ENCODE results near the gene KRT23. TPM values are rescaled to one million over a fixed set of nuclear protein-coding genes. Genes with fewer than 3 reads are reported as not detected.
A peak's percentile ranks its signal among the peaks of the same experiment; 100 is the strongest.

Gene KRT23
- total and polyA plus RNA-seq, 9 of the 15 experiments (the other 6 are each of a cell fraction or from before 2014, with no cell fraction given): not detected

DNA sequence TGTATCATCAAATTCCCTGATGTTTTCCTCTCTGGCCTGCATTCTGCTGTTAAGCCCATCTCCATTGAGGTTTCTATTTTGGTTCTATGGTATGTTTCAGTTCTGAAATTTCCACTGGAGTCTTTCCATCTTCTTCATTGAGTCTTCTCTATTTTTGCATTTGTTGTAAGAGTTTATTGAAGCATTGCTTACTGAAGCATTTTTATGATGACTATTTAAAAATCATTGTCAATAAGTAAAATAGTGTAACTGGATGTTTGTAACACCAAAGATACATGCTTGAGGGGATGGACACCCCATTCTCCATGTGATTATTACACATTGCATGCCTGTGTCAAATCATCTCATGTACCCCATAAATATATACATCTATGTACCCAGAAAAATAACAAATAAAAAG is 38.1 kb upstream of the KRT23 start:
- ChIA-PET CTCF (ENCODE audit: low intra/inter-chr PET ratio) (no interaction called here), POLR2A (no interaction called here)
- Histone ChIP-seq H3K9me1 (ENCODE audit: control insufficient read depth, insufficient read depth, low read length) (peaks cover 3% of the 10 kb centered on the region), H3K9me3 (replicated peaks; ENCODE audit: control insufficient read depth, insufficient read depth, low read depth, low read length) (no peaks in the 10 kb centered on the region), H3K9ac (ENCODE audit: insufficient read depth in 1 of 2, low read depth in 2 of 2, low read length in 2 of 2) (no peak overlapping the region), H4K20me1 (replicated peaks; ENCODE audit: control insufficient read depth, insufficient read depth, low read length) (no peaks in the 10 kb centered on the region; the same call in 1 of the 2 replicates), H2AFZ (ENCODE audit: low read depth, low read length) (no peak overlapping the region), H3K4me1 (replicated peaks in 1 of 2; ENCODE audit: control insufficient read depth in 2 of 2, insufficient read depth in 2 of 2, low read length in 2 of 2) (no peaks in the 10 kb centered on the region; a peak in 1 of 5 replicates), H3K27me3 (ENCODE audit: control insufficient read depth in 2 of 2, insufficient read depth in 2 of 2, low read length in 2 of 2) (peaks cover 3 to 18% of the 10 kb centered on the region in 2 experiments; a peak in 3 of 5 replicates), H3K79me2 (ENCODE audit: control insufficient read depth, insufficient read depth, low read length) (no peaks in the 10 kb centered on the region), H3K27ac (ENCODE audit: extremely low read depth, low read depth, low read length) (no peak overlapping the region), H3K4me3 (no peak overlapping the region), H3K4me2 (ENCODE audit: insufficient read depth, low read length) (no peak overlapping the region), H3K36me3 (ENCODE audit: control insufficient read depth, insufficient read depth, low read length) (no peaks in the 10 kb centered on the region)
- TF ChIP-seq ZNF12 (CRISPR knock-in tag; IDR thresholded peaks at IDR 0.05) (no peak), ZNF316 (IDR thresholded peaks at IDR 0.05) (peak; percentile 20; the same call in 1 of the 2 replicates)
- in situ Hi-C loops (cut with MboI): no loop called here
- intact Hi-C loops (cut with micrococcal nuclease): no loop called here
- BruUV-seq (replicated peaks): no TSS peak
- no peak for ATAC-seq
- FAIRE-seq: no peak
- no peak for DNase-seq (ENCODE audit: extremely low read depth in 1 of 4, low spot score in 3 of 4)

DNA sequence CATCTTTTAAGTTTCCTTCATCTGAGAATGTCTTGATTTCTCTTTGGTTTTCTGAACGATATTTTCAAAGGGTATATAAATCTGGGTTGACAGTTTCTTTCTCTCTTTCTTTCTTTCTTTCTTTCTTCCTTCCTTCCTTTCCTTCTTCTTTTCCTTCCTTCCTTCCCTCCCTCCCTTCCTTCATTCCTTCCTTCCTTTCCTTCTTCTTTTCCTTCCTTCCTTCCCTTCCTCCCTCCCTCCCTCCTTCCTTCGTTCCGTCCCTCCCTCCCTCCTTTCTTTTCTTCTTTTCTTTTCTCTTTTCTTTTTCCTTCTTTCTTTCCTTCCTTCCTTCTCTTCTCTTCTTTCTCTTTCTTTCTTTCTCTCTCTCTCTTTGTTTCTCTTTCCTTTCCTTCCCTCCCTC is 36.9 kb upstream of the KRT23 start:
- Histone ChIP-seq H2AFZ (ENCODE audit: low read depth, low read length) (no peak overlapping the region), H3K9me3 (replicated peaks; ENCODE audit: control insufficient read depth, insufficient read depth, low read depth, low read length) (no peaks in the 10 kb centered on the region), H3K27me3 (ENCODE audit: control insufficient read depth in 2 of 2, insufficient read depth in 2 of 2, low read length in 2 of 2) (peaks cover 0 to 13% of the 10 kb centered on the region in 2 experiments; a peak in 1 of 5 replicates), H3K4me1 (replicated peaks in 1 of 2; ENCODE audit: control insufficient read depth in 2 of 2, insufficient read depth in 2 of 2, low read length in 2 of 2) (no peaks in the 10 kb centered on the region), H3K9ac (ENCODE audit: insufficient read depth in 1 of 2, low read depth in 2 of 2, low read length in 2 of 2) (no peak overlapping the region), H3K4me3 (no peak overlapping the region), H3K27ac (ENCODE audit: extremely low read depth, low read depth, low read length) (no peak overlapping the region), H3K79me2 (ENCODE audit: control insufficient read depth, insufficient read depth, low read length) (no peaks in the 10 kb centered on the region), H4K20me1 (replicated peaks; ENCODE audit: control insufficient read depth, insufficient read depth, low read length) (no peaks in the 10 kb centered on the region; the same call in 1 of the 2 replicates), H3K4me2 (ENCODE audit: insufficient read depth, low read length) (no peak overlapping the region), H3K9me1 (ENCODE audit: control insufficient read depth, insufficient read depth, low read length) (no peaks in the 10 kb centered on the region), H3K36me3 (ENCODE audit: control insufficient read depth, insufficient read depth, low read length) (no peaks in the 10 kb centered on the region)
- in situ Hi-C loops (cut with MboI) (no loop called here), intact Hi-C loops (cut with micrococcal nuclease) (no loop called here)
- ATAC-seq (no peak), DNase-seq (ENCODE audit: extremely low read depth in 1 of 4, low spot score in 3 of 4) (no peak), FAIRE-seq (no peak)
- ChIA-PET POLR2A (interaction anchor here (0.6 kb wide), 1 partner anchor 715 kb away, joined by 3 read pairs; no protein-coding TSS in a partner anchor), CTCF (ENCODE audit: low intra/inter-chr PET ratio) (no interaction called here)
- no TSS peak for BruUV-seq (replicated peaks)
- no peak for TF ChIP-seq NCOR1 (IDR thresholded peaks at IDR 0.05)
- TF ChIP-seq, protein P1, sequence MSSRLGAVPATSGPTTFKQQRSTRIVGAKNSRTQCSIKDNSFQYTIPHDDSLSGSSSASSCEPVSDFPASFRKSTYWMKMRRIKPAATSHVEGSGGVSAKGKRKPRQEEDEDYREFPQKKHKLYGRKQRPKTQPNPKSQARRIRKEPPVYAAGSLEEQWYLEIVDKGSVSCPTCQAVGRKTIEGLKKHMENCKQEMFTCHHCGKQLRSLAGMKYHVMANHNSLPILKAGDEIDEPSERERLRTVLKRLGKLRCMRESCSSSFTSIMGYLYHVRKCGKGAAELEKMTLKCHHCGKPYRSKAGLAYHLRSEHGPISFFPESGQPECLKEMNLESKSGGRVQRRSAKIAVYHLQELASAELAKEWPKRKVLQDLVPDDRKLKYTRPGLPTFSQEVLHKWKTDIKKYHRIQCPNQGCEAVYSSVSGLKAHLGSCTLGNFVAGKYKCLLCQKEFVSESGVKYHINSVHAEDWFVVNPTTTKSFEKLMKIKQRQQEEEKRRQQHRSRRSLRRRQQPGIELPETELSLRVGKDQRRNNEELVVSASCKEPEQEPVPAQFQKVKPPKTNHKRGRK (tag; IDR thresholded peaks at IDR 0.05): peak; percentile 65; the same call in 1 of the 2 replicates
- 0% methylated on average over 3 of the region's 3 CpGs for WGBS (ENCODE audit: insufficient coverage, low coverage, missing lambda C conversion rate)

All from K562 (cell line).